Small intestine (tissue), 7 donors: ENCODE data around the gene BATF3. TPM values are rescaled to one million over a fixed set of nuclear protein-coding genes. Genes with fewer than 3 reads are reported as not detected.
A peak's percentile ranks its signal among the peaks of the same experiment; 100 is the strongest.
"Not testable (repeated sequence)": the region's sequence is repeated elsewhere in the genome, so short reads cannot be mapped to it uniquely, and the experiment has no call there.

ENCODE experiments used
- DNase-seq, 2 donors: peaks; one replicate each; pipeline versions ENCODE4 v3.0.0 to v3.0.0-alpha.2; 2013
- FAIRE-seq: peaks from 2 replicates; lab custom pipeline; 2012; peaks lifted over from hg19 to GRCh38; lab: Jason Lieb, UNC
- H3K27ac ChIP-seq, 3 donors: one replicate each; pipeline ENCODE4 v1.5.1; 2013; ENCODE audit warnings: low read length in 2 of 3, mild to moderate bottlenecking in 2 of 3, control low read depth in 1 of 3, inconsistent platforms in 1 of 3, low read depth in 1 of 3, moderate library complexity in 1 of 3
- H3K27me3 ChIP-seq, 3 donors: one replicate each; pipeline ENCODE4 v1.6.1; 2013; ENCODE audit warnings: low read length in 3 of 3, inconsistent platforms in 1 of 3; ENCODE audit not compliant: control insufficient read depth in 3 of 3, insufficient read depth in 3 of 3
- H3K36me3 ChIP-seq, 3 donors: one replicate each; pipeline ENCODE4 v1.6.1; 2013; ENCODE audit warnings: low read length in 3 of 3, inconsistent platforms in 1 of 3, low read depth in 1 of 3, mild to moderate bottlenecking in 1 of 3, moderate library complexity in 1 of 3; ENCODE audit not compliant: control insufficient read depth in 3 of 3, insufficient read depth in 2 of 3
- H3K4me1 ChIP-seq, 3 donors: one replicate each; pipeline ENCODE4 v1.6.1; 2013; ENCODE audit warnings: low read length in 2 of 3, inconsistent platforms in 1 of 3, low read depth in 1 of 3, mild to moderate bottlenecking in 1 of 3, moderate library complexity in 1 of 3; ENCODE audit not compliant: control insufficient read depth in 3 of 3, insufficient read depth in 2 of 3
- H3K4me3 ChIP-seq, 3 donors: one replicate each; pipeline ENCODE4 v1.5.1; 2013; ENCODE audit warnings: low read length in 3 of 3, control low read depth in 1 of 3, inconsistent platforms in 1 of 3, low read depth in 1 of 3, mild to moderate bottlenecking in 1 of 3, moderate library complexity in 1 of 3
- H3K9me3 ChIP-seq, 2 donors: one replicate each; pipeline ENCODE4 v1.6.1; 2013; ENCODE audit warnings: low read depth in 1 of 2, low read length in 1 of 2; ENCODE audit not compliant: control insufficient read depth in 2 of 2, insufficient read depth in 1 of 2
- whole genome bisulfite sequencing, 3 donors: extraction: QIAGEN DNeasy Blood & Tissue Kit; methylation state at CpG; one replicate each; pipeline ENCODE4 v1.1.7; 2013; 5-methylcytosine and 5-hydroxymethylcytosine counted together
- polyA plus RNA-seq, 4 donors: library from polyadenylated mRNA; stranded (reverse) in 3 of 4; unstranded in 1 of 4; fragments of 200-250 nt in 3 of 4; fragments of 120-200 nt in 1 of 4; gene quantifications; one replicate each; pipeline versions ENCODE4 v1.2.1 to v1.2.3, GENCODE V29; 2013
- donor health status: healthy with polysubstance abuse.
- donor health status: control.
- donor health status: control.
- donor health status: Bipolar disorder and iron deficiency.
- donor health status: healthy.

BATF3 gene
- polyA plus RNA-seq, 4 donors: 1.5 to 3.8 (median 3.6) TPM; not detected in 1

DNA sequence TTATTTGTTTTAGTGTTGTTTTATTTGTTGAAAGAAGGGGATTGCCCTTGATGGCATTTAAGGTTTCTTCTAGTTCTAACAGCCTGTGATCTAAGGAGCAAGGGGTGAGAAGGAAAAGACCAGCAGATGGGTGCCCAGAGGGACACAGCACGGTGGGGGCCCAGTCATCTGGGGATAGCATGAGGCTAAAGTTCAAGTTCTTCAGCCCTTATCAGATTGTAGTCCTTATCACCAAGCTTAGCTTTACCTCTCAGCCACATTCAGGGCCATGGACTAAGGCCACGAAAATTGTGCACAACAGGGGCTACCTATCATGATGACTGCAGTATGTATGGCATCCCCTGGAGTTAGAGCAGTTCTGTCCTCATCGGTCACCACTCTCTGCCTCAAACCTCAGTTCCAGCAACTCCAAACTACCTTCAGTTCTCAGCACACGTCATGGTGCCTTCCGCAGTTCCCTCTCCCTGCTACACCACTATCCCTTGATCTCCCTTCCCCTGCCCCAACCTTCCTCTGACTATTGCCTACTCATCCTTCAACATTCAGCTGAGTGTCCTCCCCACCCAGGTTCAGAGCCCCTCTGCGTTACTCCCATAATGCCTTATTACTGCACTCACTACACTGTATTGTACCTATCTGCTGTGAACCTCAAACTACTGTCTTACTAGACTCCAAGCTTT is 54.6 kb downstream of the BATF3 start:
- H3K27ac ChIP-seq: peak overlapping the region in 1 of 3 donors; percentile 58
- FAIRE-seq: no peak
- WGBS, 3 donors: 67 to 84% (median 72%) methylated on average over 6 of the region's 6 CpGs

GRCh38 chr1:212643877-212644276 is 55.8 kb downstream of the BATF3 start:
- Histone ChIP-seq H3K9me3 (peaks cover 0 to 8% of the 10 kb centered on the region in 2 donors), H3K27me3 (no peaks in the 10 kb centered on the region), H3K36me3 (no peaks in the 10 kb centered on the region), H3K4me3 (no peak overlapping the region), H3K4me1 (peaks cover 3 to 39% (median 6%) of the 10 kb centered on the region in 3 donors), H3K27ac (no peak overlapping the region)
- FAIRE-seq (no peak), DNase-seq (no peak)
- WGBS, 3 donors: 81 to 87% (median 82%) methylated on average over 2 of the region's 2 CpGs

More for the DNA sequence above, 54.6 kb downstream of the BATF3 start:
- DNase-seq: peak in 1 of 2 donors; percentile 49
- Histone ChIP-seq H3K4me3 (no peak overlapping the region), H3K9me3 (peaks cover 0 to 7% of the 10 kb centered on the region in 2 donors), H3K4me1 (peaks cover 3 to 39% (median 6%) of the 10 kb centered on the region in 3 donors), H3K36me3 (no peaks in the 10 kb centered on the region), H3K27me3 (no peaks in the 10 kb centered on the region)

DNA sequence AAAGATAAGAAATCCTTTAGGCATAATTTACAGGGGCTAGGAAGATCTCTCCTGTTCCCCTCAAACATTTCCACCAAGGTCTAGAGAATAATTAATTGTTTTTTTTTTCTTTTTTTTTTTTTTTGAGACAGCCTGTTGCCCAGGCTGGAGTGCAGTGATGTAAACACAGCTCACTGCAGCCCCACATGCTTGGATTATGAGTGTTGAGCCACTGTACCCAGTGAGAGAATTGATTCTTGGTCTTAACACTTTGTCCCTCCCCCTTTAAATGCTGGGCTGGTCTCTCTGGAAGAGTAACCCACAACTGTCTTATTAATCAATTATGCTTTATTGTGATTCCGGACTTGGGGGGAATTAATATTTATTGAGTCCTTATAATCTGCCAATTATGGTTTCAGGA is 57.7 kb downstream of the BATF3 start:
- peaks cover 0 to 8% of the 10 kb centered on the region in 2 donors for H3K9me3 ChIP-seq
- H3K27ac ChIP-seq: no peak overlapping the region
- H3K36me3 ChIP-seq: no peaks in the 10 kb centered on the region
- H3K4me1 ChIP-seq: peaks cover 6 to 43% (median 8%) of the 10 kb centered on the region in 3 donors
- no peak overlapping the region for H3K4me3 ChIP-seq
- no peaks in the 10 kb centered on the region for H3K27me3 ChIP-seq
- DNase-seq (no peak), FAIRE-seq (no peak)
- WGBS, 3 donors: 83 to 94% (median 87%) methylated on average over 1 of the region's 1 CpG

- peaks cover 0 to 8% of the 10 kb centered on the region in 2 donors for H3K9me3 ChIP-seq
- no peak for DNase-seq
- 91 to 92% (median 91%) methylated on average over 3 of the region's 3 CpGs for WGBS, 3 donors
Measured at GRCh38 chr1:212640223-212640878, 59.3 kb downstream of the BATF3 start.

DNA sequence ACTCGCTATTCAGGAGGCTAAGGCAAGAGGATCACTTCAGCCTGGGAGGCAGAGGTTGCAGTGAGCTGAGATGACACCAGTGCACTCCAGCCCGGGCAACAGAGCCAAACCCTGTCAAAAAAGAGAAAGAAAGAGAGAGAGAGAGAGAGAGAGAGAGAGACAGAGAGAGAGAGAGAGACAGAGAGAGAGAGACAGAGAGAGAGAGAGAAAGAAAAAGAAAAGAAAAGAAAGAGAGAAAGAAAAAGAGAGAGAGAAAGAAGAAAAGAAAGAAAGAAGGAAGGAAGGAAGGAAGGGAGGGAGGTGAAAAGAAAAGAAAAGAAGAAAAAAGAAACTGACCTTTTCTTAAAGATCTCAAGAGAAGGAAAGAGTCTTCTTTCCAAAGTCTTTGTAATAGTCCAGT is 60.1 kb downstream of the BATF3 start:
- not testable (repeated sequence) for H3K27me3 ChIP-seq, FAIRE-seq, H3K9me3 ChIP-seq, DNase-seq, H3K4me3 ChIP-seq, H3K36me3 ChIP-seq
- peak overlapping the region in 1 of 3 donors; percentile 55 for H3K27ac ChIP-seq
- peaks cover 3 to 36% (median 9%) of the 10 kb centered on the region in 3 donors for H3K4me1 ChIP-seq
- 89 to 97% (median 89%) methylated on average over 2 of the region's 2 CpGs for WGBS, 3 donors

More at GRCh38 chr1:212640223-212640878, 59.3 kb downstream of the BATF3 start:
- Histone ChIP-seq H3K4me1 (peaks cover 9 to 43% (median 11%) of the 10 kb centered on the region in 3 donors), H3K36me3 (no peaks in the 10 kb centered on the region), H3K27ac (no peak overlapping the region), H3K4me3 (no peak overlapping the region), H3K27me3 (no peaks in the 10 kb centered on the region)
- no peak for FAIRE-seq

- Histone ChIP-seq H3K27ac (peak overlapping the region in 1 of 3 donors; percentile 28), H3K36me3 (no peaks in the 10 kb centered on the region), H3K4me1 (peaks cover 3 to 27% (median 8%) of the 10 kb centered on the region in 3 donors), H3K27me3 (no peaks in the 10 kb centered on the region), H3K4me3 (no peak overlapping the region), H3K9me3 (peaks cover 0 to 11% of the 10 kb centered on the region in 2 donors)
- no peak for DNase-seq
- no peak for FAIRE-seq
- 52 to 69% (median 61%) methylated on average over 4 of the region's 4 CpGs for WGBS, 3 donors
Measured at GRCh38 chr1:212638492-212639151, 61.0 kb downstream of the BATF3 start.

DNA sequence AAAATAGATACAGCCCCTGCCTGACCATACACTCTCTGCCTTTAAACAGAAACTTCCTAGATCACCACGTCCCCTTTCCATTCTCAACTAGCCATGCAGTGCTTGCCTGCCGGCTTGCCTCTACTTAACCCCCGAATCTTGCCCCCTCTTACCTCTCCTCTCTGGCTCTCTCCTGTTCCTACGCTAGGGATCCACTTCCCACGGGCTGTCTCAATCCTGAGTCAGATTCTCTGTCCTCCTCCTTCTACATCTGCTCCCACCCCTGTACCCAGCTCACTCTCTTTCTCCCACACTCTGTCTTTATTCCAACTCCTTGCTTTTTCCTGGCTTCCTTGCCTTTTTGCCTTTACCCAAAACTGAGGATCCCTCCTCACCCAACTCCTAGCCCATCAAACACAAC is 61.7 kb downstream of the BATF3 start:
- peaks cover 0 to 11% of the 10 kb centered on the region in 2 donors for H3K9me3 ChIP-seq
- H3K27ac ChIP-seq: peak overlapping the region in 1 of 3 donors; percentile 93
- 78 to 85% (median 84%) methylated on average over 5 of the region's 5 CpGs for WGBS, 3 donors
- DNase-seq (no peak), FAIRE-seq (no peak)
- peaks cover 3 to 22% (median 8%) of the 10 kb centered on the region in 3 donors for H3K4me1 ChIP-seq
- H3K36me3 ChIP-seq: no peaks in the 10 kb centered on the region
- H3K4me3 ChIP-seq: no peak overlapping the region
- no peaks in the 10 kb centered on the region for H3K27me3 ChIP-seq
